GM12878 (cell line): ENCODE measurements around the gene TPRG1. TPM values are rescaled to one million over a fixed set of nuclear protein-coding genes. Genes with fewer than 3 reads are reported as not detected.

Source experiments
- CEBPZ ChIP-seq: fragments of 150-350 bp; IDR thresholded peaks from 2 replicates; pipeline ENCODE4 v1.6.1; 2016; ENCODE audit warnings: low read depth, low read length
- NBN ChIP-seq: fragments of 450-650 bp; IDR thresholded peaks from 2 replicates; pipeline ENCODE4 v1.6.1; 2016
- PBX3 ChIP-seq: IDR thresholded peaks from 2 replicates; pipeline ENCODE4 v1.6.1; 2011; ENCODE audit warnings: mild to moderate bottlenecking, low read depth, low read length, moderate library complexity; ENCODE audit not compliant: insufficient replicate concordance
- polyA plus RNA-seq, 11 experiments: library from polyadenylated mRNA; depleted of rRNA in 4 of 11; unstranded in 6 of 11; stranded (reverse) in 5 of 11; fragments of >200 nt; fragmentation: Nextera tagmentation in 4 of 11; fragmentation: Illumina TruSeq in 1 of 11; extraction: Ambion mirVana in 4 of 11; extraction: Trizol in 1 of 11; gene quantifications; 1 replicate in 1 of 11; 2 replicates in 10 of 11; pipeline versions ENCODE4 v1.2.1 to v1.2.3, GENCODE V29; 2011 to 2016; ENCODE audit warnings: inconsistent platforms in 2 of 11, missing spikeins in 2 of 11, low read depth in 1 of 11
- total RNA-seq, 4 experiments: library from RNA; depleted of rRNA in 3 of 4; stranded (reverse); fragments of >200 nt in 3 of 4; fragmentation: Illumina TruSeq in 1 of 4; extraction: Trizol in 1 of 4; gene quantifications; 2 replicates each; pipeline versions ENCODE4 v1.2.1 to v1.2.3, GENCODE V29; 2013 to 2021
- TF ChIP-seq, protein P1 (sequence below): fragments of 450-650 bp; IDR thresholded peaks from 2 replicates; pipeline ENCODE4 v1.6.1; 2017; ENCODE audit warnings: mild to moderate bottlenecking, moderate library complexity

Gene TPRG1
- total and polyA plus RNA-seq, 10 of the 15 experiments (the other 5 are each of a cell fraction or from before 2014, with no cell fraction given) = 0.26 to 30.7 (median 3.6) TPM

DNA sequence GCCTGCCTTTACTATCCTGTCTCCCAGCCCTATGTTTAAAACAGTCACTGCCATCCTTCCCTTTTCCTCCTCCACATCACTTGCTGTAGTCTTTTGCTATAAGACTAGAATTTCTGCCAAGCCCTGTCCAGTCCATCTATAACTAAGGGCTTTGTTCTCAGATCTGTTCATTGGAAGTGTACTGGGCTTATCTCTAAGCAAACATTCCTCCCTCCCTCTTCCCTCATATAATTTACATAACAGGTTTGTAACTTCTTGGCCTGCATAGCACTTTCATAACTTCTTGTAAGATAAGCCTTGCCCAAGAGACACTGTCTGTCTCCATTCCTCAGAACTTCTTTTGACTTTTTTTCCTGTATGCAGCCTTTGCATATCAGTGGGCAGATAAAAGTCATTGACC lies 16.7 kb downstream of the TPRG1 start (continued):
- TF ChIP-seq, protein P1, sequence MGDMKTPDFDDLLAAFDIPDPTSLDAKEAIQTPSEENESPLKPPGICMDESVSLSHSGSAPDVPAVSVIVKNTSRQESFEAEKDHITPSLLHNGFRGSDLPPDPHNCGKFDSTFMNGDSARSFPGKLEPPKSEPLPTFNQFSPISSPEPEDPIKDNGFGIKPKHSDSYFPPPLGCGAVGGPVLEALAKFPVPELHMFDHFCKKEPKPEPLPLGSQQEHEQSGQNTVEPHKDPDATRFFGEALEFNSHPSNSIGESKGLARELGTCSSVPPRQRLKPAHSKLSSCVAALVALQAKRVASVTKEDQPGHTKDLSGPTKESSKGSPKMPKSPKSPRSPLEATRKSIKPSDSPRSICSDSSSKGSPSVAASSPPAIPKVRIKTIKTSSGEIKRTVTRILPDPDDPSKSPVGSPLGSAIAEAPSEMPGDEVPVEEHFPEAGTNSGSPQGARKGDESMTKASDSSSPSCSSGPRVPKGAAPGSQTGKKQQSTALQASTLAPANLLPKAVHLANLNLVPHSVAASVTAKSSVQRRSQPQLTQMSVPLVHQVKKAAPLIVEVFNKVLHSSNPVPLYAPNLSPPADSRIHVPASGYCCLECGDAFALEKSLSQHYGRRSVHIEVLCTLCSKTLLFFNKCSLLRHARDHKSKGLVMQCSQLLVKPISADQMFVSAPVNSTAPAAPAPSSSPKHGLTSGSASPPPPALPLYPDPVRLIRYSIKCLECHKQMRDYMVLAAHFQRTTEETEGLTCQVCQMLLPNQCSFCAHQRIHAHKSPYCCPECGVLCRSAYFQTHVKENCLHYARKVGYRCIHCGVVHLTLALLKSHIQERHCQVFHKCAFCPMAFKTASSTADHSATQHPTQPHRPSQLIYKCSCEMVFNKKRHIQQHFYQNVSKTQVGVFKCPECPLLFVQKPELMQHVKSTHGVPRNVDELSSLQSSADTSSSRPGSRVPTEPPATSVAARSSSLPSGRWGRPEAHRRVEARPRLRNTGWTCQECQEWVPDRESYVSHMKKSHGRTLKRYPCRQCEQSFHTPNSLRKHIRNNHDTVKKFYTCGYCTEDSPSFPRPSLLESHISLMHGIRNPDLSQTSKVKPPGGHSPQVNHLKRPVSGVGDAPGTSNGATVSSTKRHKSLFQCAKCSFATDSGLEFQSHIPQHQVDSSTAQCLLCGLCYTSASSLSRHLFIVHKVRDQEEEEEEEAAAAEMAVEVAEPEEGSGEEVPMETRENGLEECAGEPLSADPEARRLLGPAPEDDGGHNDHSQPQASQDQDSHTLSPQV = no peak
- TF ChIP-seq CEBPZ (no peak), NBN (no peak), PBX3 (no peak)
